ENCODE measurements around the gene CSTF1.

The CSTF1 gene

GRCh38 chr20:56429502-56429901, 37.1 kb downstream of the CSTF1 start:
- no peak for TF ChIP-seq EZH2 (IDR thresholded peaks at IDR 0.05; ENCODE audit: borderline replicate concordance, low read depth, low read length, severe bottlenecking)
- TF ChIP-seq CTCF (IDR thresholded peaks at IDR 0.05; ENCODE audit: borderline replicate concordance, extremely low read depth, low read length, poor library complexity, severe bottlenecking), result no peak
- DNase-seq, result no peak

DNA sequence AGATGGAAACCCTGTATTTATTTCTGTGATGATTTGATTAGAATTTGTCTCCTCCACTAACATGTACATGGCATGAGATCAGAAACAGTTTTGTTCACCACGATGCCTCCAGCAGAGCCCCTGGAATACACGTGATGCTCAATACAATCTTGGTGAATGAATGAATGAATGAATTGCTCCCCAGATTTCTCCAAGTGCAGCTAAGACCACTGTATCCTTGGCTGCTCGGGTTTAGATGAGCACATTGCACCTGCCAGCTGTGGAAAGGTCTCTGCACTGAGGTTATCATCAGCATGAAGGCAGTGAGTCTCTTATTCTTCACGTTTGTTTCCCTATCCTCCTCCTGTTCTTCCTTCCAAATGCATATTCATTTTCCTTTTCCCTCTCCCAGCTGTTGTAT, 37.5 kb downstream of the CSTF1 start:
- no peak overlapping the region for H3K4me2 ChIP-seq (ENCODE audit: insufficient read depth, low read length)
- no peak overlapping the region for H3K9ac ChIP-seq (ENCODE audit: low read depth, low read length)
- H3K27ac ChIP-seq (ENCODE audit: low read length), result no peak overlapping the region
- TF ChIP-seq CTCF (IDR thresholded peaks at IDR 0.05; ENCODE audit: borderline replicate concordance, extremely low read depth, low read length, poor library complexity, severe bottlenecking), result no peak
- no peaks in the 10 kb centered on the region for H3K79me2 ChIP-seq (ENCODE audit: insufficient read depth, low read length)
- peak overlapping the region; percentile 62; the same call in 1 of the 2 replicates for H2AFZ ChIP-seq (ENCODE audit: low read depth, low read length)
- no peaks in the 10 kb centered on the region for H4K20me1 ChIP-seq (ENCODE audit: insufficient read depth, low read length)
- DNase-seq (no peak), ATAC-seq (ENCODE audit: insufficient read depth, low read depth) (no peak)
- no peaks in the 10 kb centered on the region for H3K9me3 ChIP-seq (ENCODE audit: insufficient read depth, low read length, severe bottlenecking)
- no peaks in the 10 kb centered on the region for H3K36me3 ChIP-seq (ENCODE audit: insufficient read depth, low read length)
- H3K4me3 ChIP-seq (ENCODE audit: low read depth in 1 of 2, low read length in 2 of 2), result no peak overlapping the region
- H3K27me3 ChIP-seq (ENCODE audit: insufficient read depth, low read length, poor library complexity), result no peaks in the 10 kb centered on the region
- peaks cover 7% of the 10 kb centered on the region for H3K4me1 ChIP-seq (ENCODE audit: insufficient read depth, low read length)

More at GRCh38 chr20:56429502-56429901, 37.1 kb downstream of the CSTF1 start:
- Histone ChIP-seq H3K36me3 (ENCODE audit: insufficient read depth, low read length) (no peaks in the 10 kb centered on the region), H3K79me2 (ENCODE audit: insufficient read depth, low read length) (no peaks in the 10 kb centered on the region), H3K27me3 (ENCODE audit: insufficient read depth, low read length, poor library complexity) (no peaks in the 10 kb centered on the region), H3K4me1 (ENCODE audit: insufficient read depth, low read length) (peaks cover 7% of the 10 kb centered on the region), H3K9ac (ENCODE audit: low read depth, low read length) (no peak overlapping the region), H3K4me2 (ENCODE audit: insufficient read depth, low read length) (no peak overlapping the region), H3K27ac (ENCODE audit: low read length) (no peak overlapping the region), H4K20me1 (ENCODE audit: insufficient read depth, low read length) (no peaks in the 10 kb centered on the region), H3K4me3 (ENCODE audit: low read depth in 1 of 2, low read length in 2 of 2) (no peak overlapping the region), H3K9me3 (ENCODE audit: insufficient read depth, low read length, severe bottlenecking) (no peaks in the 10 kb centered on the region), H2AFZ (ENCODE audit: low read depth, low read length) (peak overlapping the region; percentile 62)
- no peak for ATAC-seq (ENCODE audit: insufficient read depth, low read depth)

DNA sequence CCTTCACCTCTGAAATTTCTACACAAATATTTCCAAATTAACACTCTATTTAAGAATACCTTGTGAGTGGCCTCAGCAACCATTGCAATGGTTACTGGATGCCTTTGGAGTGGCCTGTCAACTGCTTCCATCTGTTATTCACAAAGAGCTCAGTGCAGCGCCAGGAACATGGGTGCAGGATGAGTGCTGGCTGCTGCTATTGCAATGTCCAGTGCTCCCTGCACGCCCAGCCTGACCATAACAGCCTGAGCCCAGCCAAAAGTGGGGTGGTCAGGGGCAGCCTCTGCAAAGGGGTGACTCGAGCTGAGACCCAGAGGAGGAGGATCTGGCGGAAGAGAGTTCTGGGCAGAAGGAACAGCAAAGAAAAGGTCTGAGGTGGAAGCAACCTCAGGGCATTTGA, 38.0 kb downstream of the CSTF1 start:
- DNase-seq (no peak), ATAC-seq (ENCODE audit: insufficient read depth, low read depth) (no peak)
- Histone ChIP-seq H3K27ac (ENCODE audit: low read length) (no peak overlapping the region), H3K27me3 (ENCODE audit: insufficient read depth, low read length, poor library complexity) (no peaks in the 10 kb centered on the region), H3K4me2 (ENCODE audit: insufficient read depth, low read length) (no peak overlapping the region), H3K9me3 (ENCODE audit: insufficient read depth, low read length, severe bottlenecking) (no peaks in the 10 kb centered on the region), H3K4me1 (ENCODE audit: insufficient read depth, low read length) (peaks cover 7% of the 10 kb centered on the region), H4K20me1 (ENCODE audit: insufficient read depth, low read length) (no peaks in the 10 kb centered on the region), H2AFZ (ENCODE audit: low read depth, low read length) (peak overlapping the region; percentile 11; the same call in 1 of the 2 replicates), H3K9ac (ENCODE audit: low read depth, low read length) (no peak overlapping the region), H3K79me2 (ENCODE audit: insufficient read depth, low read length) (no peaks in the 10 kb centered on the region), H3K4me3 (ENCODE audit: low read depth in 1 of 2, low read length in 2 of 2) (no peak overlapping the region), H3K36me3 (ENCODE audit: insufficient read depth, low read length) (no peaks in the 10 kb centered on the region)
- TF ChIP-seq EZH2 (IDR thresholded peaks at IDR 0.05; ENCODE audit: borderline replicate concordance, low read depth, low read length, severe bottlenecking) (no peak), CTCF (IDR thresholded peaks at IDR 0.05; ENCODE audit: borderline replicate concordance, extremely low read depth, low read length, poor library complexity, severe bottlenecking) (no peak)

DNA sequence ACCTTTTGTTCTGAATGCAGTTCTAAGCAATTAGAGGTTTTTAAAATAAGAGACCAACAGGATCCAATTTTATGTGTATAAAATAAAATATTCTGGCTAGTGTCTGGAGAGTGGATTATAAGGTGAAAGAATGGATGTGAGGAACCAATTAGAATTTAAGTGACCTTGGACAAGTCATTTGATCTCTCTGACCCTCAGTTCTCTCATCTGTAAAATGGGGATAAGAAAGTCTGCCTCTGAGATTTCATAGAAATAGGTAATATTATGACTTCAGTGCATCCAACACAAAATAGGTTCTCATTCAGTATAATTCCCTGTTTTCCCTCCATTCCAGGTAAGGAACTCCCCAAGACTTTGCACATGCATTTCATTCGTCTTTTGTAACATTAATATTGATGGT, 38.5 kb downstream of the CSTF1 start:
- H3K9ac ChIP-seq (ENCODE audit: low read depth, low read length), result no peak overlapping the region
- TF ChIP-seq CTCF (IDR thresholded peaks at IDR 0.05; ENCODE audit: borderline replicate concordance, extremely low read depth, low read length, poor library complexity, severe bottlenecking) (no peak), EZH2 (IDR thresholded peaks at IDR 0.05; ENCODE audit: borderline replicate concordance, low read depth, low read length, severe bottlenecking) (no peak)
- no peak for ATAC-seq (ENCODE audit: insufficient read depth, low read depth)

More for the DNA sequence above, 38.5 kb downstream of the CSTF1 start:
- H3K36me3 ChIP-seq (ENCODE audit: insufficient read depth, low read length), result no peaks in the 10 kb centered on the region
- no peaks in the 10 kb centered on the region for H3K27me3 ChIP-seq (ENCODE audit: insufficient read depth, low read length, poor library complexity)
- H3K27ac ChIP-seq (ENCODE audit: low read length), result no peak overlapping the region
- no peak overlapping the region for H3K4me3 ChIP-seq (ENCODE audit: low read depth in 1 of 2, low read length in 2 of 2)
- H3K4me1 ChIP-seq (ENCODE audit: insufficient read depth, low read length), result peaks cover 7% of the 10 kb centered on the region
- H3K4me2 ChIP-seq (ENCODE audit: insufficient read depth, low read length), result no peak overlapping the region
- no peaks in the 10 kb centered on the region for H3K9me3 ChIP-seq (ENCODE audit: insufficient read depth, low read length, severe bottlenecking)
- H4K20me1 ChIP-seq (ENCODE audit: insufficient read depth, low read length), result no peaks in the 10 kb centered on the region
- no peak for DNase-seq
- no peak overlapping the region for H2AFZ ChIP-seq (ENCODE audit: low read depth, low read length)
- H3K79me2 ChIP-seq (ENCODE audit: insufficient read depth, low read length), result no peaks in the 10 kb centered on the region
